Smooth muscle cell (in vitro differentiated cells): ENCODE measurements around the gene FFAR4. TPM values are rescaled to one million over a fixed set of nuclear protein-coding genes. Genes with fewer than 3 reads are reported as not detected.

Experiments used
- DNase-seq: peaks from one replicate; lab custom pipeline; 2025; ENCODE audit not compliant: unreplicated experiment; lab: John Stamatoyannopoulos, UW
- H2AFZ ChIP-seq: fragments of 200-600 bp; sonication (generic); 2 replicates; pipeline ENCODE4 v1.6.0; 2016; ENCODE audit warnings: antibody characterized with exemption, low read depth, mild to moderate bottlenecking
- H3F3A ChIP-seq: fragments of 200-600 bp; sonication (generic); 2 replicates; pipeline ENCODE4 v1.6.0; 2017; ENCODE audit warnings: antibody characterized with exemption, low read depth
- H3K27ac ChIP-seq: fragments of 200-600 bp; sonication (generic); 2 replicates; pipeline ENCODE4 v1.5.1; 2016; ENCODE audit warnings: low read depth, mild to moderate bottlenecking
- H3K27me3 ChIP-seq: fragments of 200-600 bp; sonication (generic); 2 replicates; pipeline ENCODE4 v1.6.1; 2016; ENCODE audit warnings: low read depth, mild to moderate bottlenecking
- H3K36me3 ChIP-seq: fragments of 200-600 bp; sonication (generic); 2 replicates; pipeline ENCODE4 v1.5.1; 2016; ENCODE audit warnings: low read depth
- H3K4me1 ChIP-seq: fragments of 200-600 bp; sonication (generic); 2 replicates; pipeline ENCODE4 v1.5.1; 2016; ENCODE audit warnings: low read depth
- H3K4me2 ChIP-seq: fragments of 200-600 bp; sonication (generic); 2 replicates; pipeline ENCODE4 v1.6.0; 2016; ENCODE audit warnings: mild to moderate bottlenecking
- H3K4me3 ChIP-seq: fragments of 200-600 bp; sonication (generic); 2 replicates; pipeline ENCODE4 v1.5.1; 2016; ENCODE audit warnings: mild to moderate bottlenecking
- H3K79me2 ChIP-seq: fragments of 200-600 bp; sonication (generic); 2 replicates; pipeline ENCODE4 v1.6.0; 2016; ENCODE audit warnings: low read depth, mild to moderate bottlenecking
- H3K9ac ChIP-seq: fragments of 200-600 bp; sonication (generic); 2 replicates; pipeline ENCODE4 v1.6.0; 2016; ENCODE audit warnings: low read depth
- H3K9me3 ChIP-seq: fragments of 200-600 bp; sonication (generic); replicated peaks from 2 replicates; pipeline ENCODE4 v1.5.1; 2016; ENCODE audit warnings: low read depth
- H4K20me1 ChIP-seq: fragments of 200-600 bp; sonication (generic); 2 replicates; pipeline ENCODE4 v1.6.0; 2016; ENCODE audit warnings: low read depth
- CTCF ChIP-seq: fragments of 200-600 bp; sonication (generic); IDR thresholded peaks from 2 replicates; pipeline ENCODE4 v1.5.1; 2017; ENCODE audit warnings: borderline replicate concordance, mild to moderate bottlenecking, antibody characterized with exemption; ENCODE audit not compliant: insufficient read depth, poor library complexity, severe bottlenecking
- WGBS: methylation state at CpG from one replicate; pipeline ENCODE4 v1.1.7; 2016; ENCODE audit warnings: low lambda C conversion rate; 5-methylcytosine and 5-hydroxymethylcytosine counted together
- polyA plus RNA-seq: library from polyadenylated mRNA; unstranded; fragments of >200 nt; fragmentation: Nextera tagmentation; extraction: Ambion mirVana; gene quantifications from 2 replicates; pipeline ENCODE4 v1.2.1, GENCODE V29; 2016
- total RNA-seq: library from RNA; depleted of rRNA; stranded (reverse); fragments of >200 nt; gene quantifications from 2 replicates; pipeline ENCODE4 v1.2.3, GENCODE V29; 2014

The FFAR4 gene
- total and polyA plus RNA-seq, 2 experiments from 2014 or later = not detected

DNA sequence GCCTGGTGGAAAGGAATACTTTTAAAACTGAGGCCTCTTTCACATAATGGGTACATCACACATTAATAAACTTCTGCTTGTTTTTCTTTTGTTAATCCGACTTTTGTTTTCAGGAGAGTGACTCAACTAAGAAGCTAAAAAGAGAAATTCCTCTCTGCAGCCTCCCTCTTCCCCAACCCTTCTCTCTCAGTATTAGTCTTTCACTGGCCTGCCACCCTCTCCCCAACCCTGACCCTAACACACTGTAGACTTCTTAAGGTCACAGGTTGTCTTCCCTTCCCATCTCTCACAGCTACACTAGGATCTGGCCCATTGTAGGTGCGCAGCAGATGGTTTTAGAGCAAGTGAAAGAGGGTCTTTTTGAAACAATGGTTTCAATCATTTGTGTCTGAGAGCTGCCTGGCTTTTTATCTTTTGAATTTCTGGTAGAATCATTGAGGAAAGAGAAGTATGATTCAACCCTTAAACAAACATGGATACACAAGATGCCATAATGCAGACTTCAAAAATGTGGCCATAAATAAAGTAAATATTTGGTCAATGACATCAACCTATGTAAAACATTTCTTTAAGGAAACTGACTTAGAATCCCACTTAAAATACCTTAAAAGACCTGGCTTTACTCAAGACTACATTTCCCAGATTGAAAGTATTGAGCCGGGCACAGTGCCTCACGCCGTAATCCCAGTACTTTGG, 17.9 kb upstream of the FFAR4 start:
- Histone ChIP-seq H3K4me1 (no peaks in the 10 kb centered on the region), H3K27ac (peak overlapping the region; percentile 31), H3K9me3 (no peaks in the 10 kb centered on the region), H3K9ac (no peak overlapping the region), H2AFZ (no peak overlapping the region), H4K20me1 (no peaks in the 10 kb centered on the region), H3K36me3 (no peaks in the 10 kb centered on the region), H3K79me2 (no peaks in the 10 kb centered on the region), H3F3A (no peaks in the 10 kb centered on the region), H3K4me3 (no peak overlapping the region), H3K27me3 (no peaks in the 10 kb centered on the region), H3K4me2 (no peak overlapping the region)
- WGBS = 80% methylated on average over 5 of the region's 5 CpGs
- TF ChIP-seq CTCF = no peak
- no peak for DNase-seq

- no peaks in the 10 kb centered on the region for H3K4me1 ChIP-seq
- H3K36me3 ChIP-seq = no peaks in the 10 kb centered on the region
- H3K79me2 ChIP-seq = no peaks in the 10 kb centered on the region
- TF ChIP-seq CTCF = no peak
- H2AFZ ChIP-seq = no peak overlapping the region
- no peaks in the 10 kb centered on the region for H4K20me1 ChIP-seq
- no peak overlapping the region for H3K27ac ChIP-seq
- no peaks in the 10 kb centered on the region for H3F3A ChIP-seq
- H3K4me3 ChIP-seq = no peak overlapping the region
- no peak for DNase-seq
- no peaks in the 10 kb centered on the region for H3K27me3 ChIP-seq
- H3K9me3 ChIP-seq = no peaks in the 10 kb centered on the region
- no peak overlapping the region for H3K4me2 ChIP-seq
- H3K9ac ChIP-seq = no peak overlapping the region
- 96% methylated on average over 4 of the region's 4 CpGs for WGBS
Observed at GRCh38 chr10:93550606-93551005, 15.9 kb upstream of the FFAR4 start.

DNA sequence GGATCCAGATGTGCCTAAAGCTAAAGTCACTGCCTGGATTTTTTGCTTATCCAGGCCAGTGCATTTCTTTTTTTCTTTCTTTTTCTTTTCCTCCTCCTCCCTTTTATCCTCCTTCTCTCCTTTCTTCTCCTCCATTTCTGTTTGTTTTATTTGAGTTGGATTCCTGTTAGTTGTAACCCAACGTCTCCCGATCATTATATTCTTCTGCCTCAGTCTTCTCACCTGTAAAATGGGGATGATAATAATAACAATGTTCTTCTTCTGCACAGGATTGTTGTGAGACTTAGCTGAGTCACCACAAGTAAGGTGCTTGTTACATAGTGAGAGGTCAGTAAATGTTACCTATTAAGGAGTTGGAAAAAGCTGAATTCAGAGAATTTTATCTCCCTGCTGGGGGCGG, 13.7 kb upstream of the FFAR4 start:
- Histone ChIP-seq H3K27me3 (no peaks in the 10 kb centered on the region), H3K27ac (no peak overlapping the region), H3K4me3 (no peak overlapping the region), H3K36me3 (no peaks in the 10 kb centered on the region), H3K79me2 (no peaks in the 10 kb centered on the region), H3K4me1 (no peaks in the 10 kb centered on the region), H3F3A (no peaks in the 10 kb centered on the region), H2AFZ (no peak overlapping the region), H3K4me2 (no peak overlapping the region), H4K20me1 (no peaks in the 10 kb centered on the region), H3K9ac (no peak overlapping the region), H3K9me3 (no peaks in the 10 kb centered on the region)
- DNase-seq = no peak
- peak; percentile 1 for TF ChIP-seq CTCF
- whole genome bisulfite sequencing = 97% methylated on average over 3 of the region's 3 CpGs
